DND-41 (cell line): ENCODE results near the gene ZFYVE28.

ENCODE experiments used
- ATAC-seq: fragments of 200-7000 bp; cut with Tn5 transposase; 3 replicates; pipeline ENCODE4 v1.9.1; 2021; ENCODE audit warnings: low read depth; ENCODE audit not compliant: insufficient read depth
- DNase-seq: peaks from one replicate; pipeline ENCODE4 v3.0.0-alpha.2; 2020
- H2AFZ ChIP-seq: 2 replicates; pipeline ENCODE4 v1.6.0; 2012; ENCODE audit warnings: low read depth, low read length
- H3K27ac ChIP-seq: 2 replicates; pipeline ENCODE4 v1.5.1; 2012; ENCODE audit warnings: low read length, inconsistent platforms
- H3K27me3 ChIP-seq: fragments of 200-600 bp; sonication (generic); 2 replicates; pipeline ENCODE4 v1.6.0; 2012; ENCODE audit warnings: low read length, mild to moderate bottlenecking, inconsistent platforms; ENCODE audit not compliant: insufficient read depth, poor library complexity
- H3K36me3 ChIP-seq: 2 replicates; pipeline ENCODE4 v1.5.1; 2012; ENCODE audit warnings: low read length, inconsistent platforms; ENCODE audit not compliant: insufficient read depth
- H3K4me1 ChIP-seq: 2 replicates; pipeline ENCODE4 v1.5.1; 2012; ENCODE audit warnings: mild to moderate bottlenecking, low read length; ENCODE audit not compliant: insufficient read depth
- H3K4me2 ChIP-seq: 2 replicates; pipeline ENCODE4 v1.6.0; 2012; ENCODE audit warnings: mild to moderate bottlenecking, moderate library complexity, low read length, inconsistent platforms; ENCODE audit not compliant: insufficient read depth
- H3K4me3 ChIP-seq, 2 experiments: fragments of 200-600 bp in 1 of 2; shearing (Covaris generic) in 1 of 2; 2 replicates each; pipeline ENCODE4 v1.5.1; 2012 to 2016; ENCODE audit warnings: inconsistent platforms in 2 of 2, low read length in 2 of 2, mild to moderate bottlenecking in 2 of 2, low read depth in 1 of 2, moderate library complexity in 1 of 2
- H3K79me2 ChIP-seq: 2 replicates; pipeline ENCODE4 v1.6.0; 2012; ENCODE audit warnings: low read length, inconsistent platforms; ENCODE audit not compliant: insufficient read depth
- H3K9ac ChIP-seq: 2 replicates; pipeline ENCODE4 v1.6.0; 2012; ENCODE audit warnings: low read depth, mild to moderate bottlenecking, inconsistent platforms, low read length, moderate library complexity
- H3K9me3 ChIP-seq: 2 replicates; pipeline ENCODE4 v1.5.1; 2012; ENCODE audit warnings: low read length, moderate library complexity, mild to moderate bottlenecking, inconsistent platforms; ENCODE audit not compliant: insufficient read depth, severe bottlenecking
- H4K20me1 ChIP-seq: 2 replicates; pipeline ENCODE4 v1.6.0; 2012; ENCODE audit warnings: low read length; ENCODE audit not compliant: insufficient read depth
- EZH2 ChIP-seq: IDR thresholded peaks from 3 replicates; pipeline ENCODE4 v1.6.1; 2012; ENCODE audit warnings: borderline replicate concordance, low read depth, mild to moderate bottlenecking, moderate library complexity, low read length, inconsistent platforms; ENCODE audit not compliant: severe bottlenecking
- TF ChIP-seq, protein P1 (sequence below): IDR thresholded peaks from 2 replicates; pipeline ENCODE4 v1.5.1; 2012; ENCODE audit warnings: borderline replicate concordance, low read length, moderate library complexity, mild to moderate bottlenecking; ENCODE audit not compliant: poor library complexity, severe bottlenecking; ENCODE audit errors: extremely low read depth

ZFYVE28 gene

DNA sequence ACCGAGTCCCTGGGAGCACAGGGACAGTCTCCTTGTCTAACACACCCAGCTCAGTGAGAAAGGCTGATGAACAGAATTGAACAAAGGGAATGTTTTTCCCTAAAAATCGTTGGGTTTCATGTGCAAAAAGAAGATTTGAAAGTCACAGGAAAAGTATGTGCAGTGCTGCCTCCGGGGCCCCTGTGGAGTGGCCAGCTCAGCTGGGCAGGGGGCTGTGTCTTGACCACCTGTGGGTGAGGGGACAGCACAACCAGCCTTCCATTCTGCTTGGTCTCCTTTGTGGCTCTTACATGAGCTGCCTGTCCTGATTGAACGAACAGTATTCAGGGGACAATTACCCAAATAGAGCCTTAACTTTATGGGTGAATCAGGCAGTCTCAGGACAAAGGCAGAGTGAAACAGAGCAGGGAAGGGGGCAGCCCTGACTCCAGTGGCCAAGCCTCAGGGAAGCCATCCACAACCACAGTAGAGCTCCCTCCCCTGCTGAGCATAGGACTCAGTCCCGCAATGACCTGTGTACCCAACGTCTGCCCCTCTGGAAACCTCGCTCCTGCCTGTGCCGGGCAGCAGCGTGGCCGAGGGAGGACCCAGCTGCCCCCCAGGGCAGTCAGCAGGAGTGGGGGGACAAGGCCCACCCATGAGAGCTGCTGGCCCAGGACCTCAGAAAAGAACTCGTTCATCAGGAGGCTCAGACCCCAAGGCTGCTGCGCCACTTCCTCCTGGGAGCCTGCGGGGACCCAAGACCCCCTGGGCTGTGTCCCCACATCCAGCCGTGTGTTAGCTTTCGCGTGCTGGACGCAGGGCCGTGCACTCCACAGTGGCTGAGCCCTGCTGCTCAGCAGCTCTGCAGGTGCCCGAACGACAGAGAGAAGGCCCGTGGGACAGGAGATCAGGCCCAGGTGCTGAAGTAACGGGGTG is 96.9 kb downstream of the ZFYVE28 start:
- Histone ChIP-seq H4K20me1 (no peaks in the 10 kb centered on the region), H3K79me2 (no peaks in the 10 kb centered on the region), H3K9ac (no peak overlapping the region), H3K4me1 (no peaks in the 10 kb centered on the region), H3K27me3 (no peaks in the 10 kb centered on the region), H3K36me3 (no peaks in the 10 kb centered on the region), H2AFZ (no peak overlapping the region), H3K27ac (no peak overlapping the region), H3K4me3 (no peak overlapping the region), H3K4me2 (no peak overlapping the region), H3K9me3 (no peaks in the 10 kb centered on the region)
- DNase-seq (no peak), ATAC-seq (no peak)
- TF ChIP-seq, protein P1, sequence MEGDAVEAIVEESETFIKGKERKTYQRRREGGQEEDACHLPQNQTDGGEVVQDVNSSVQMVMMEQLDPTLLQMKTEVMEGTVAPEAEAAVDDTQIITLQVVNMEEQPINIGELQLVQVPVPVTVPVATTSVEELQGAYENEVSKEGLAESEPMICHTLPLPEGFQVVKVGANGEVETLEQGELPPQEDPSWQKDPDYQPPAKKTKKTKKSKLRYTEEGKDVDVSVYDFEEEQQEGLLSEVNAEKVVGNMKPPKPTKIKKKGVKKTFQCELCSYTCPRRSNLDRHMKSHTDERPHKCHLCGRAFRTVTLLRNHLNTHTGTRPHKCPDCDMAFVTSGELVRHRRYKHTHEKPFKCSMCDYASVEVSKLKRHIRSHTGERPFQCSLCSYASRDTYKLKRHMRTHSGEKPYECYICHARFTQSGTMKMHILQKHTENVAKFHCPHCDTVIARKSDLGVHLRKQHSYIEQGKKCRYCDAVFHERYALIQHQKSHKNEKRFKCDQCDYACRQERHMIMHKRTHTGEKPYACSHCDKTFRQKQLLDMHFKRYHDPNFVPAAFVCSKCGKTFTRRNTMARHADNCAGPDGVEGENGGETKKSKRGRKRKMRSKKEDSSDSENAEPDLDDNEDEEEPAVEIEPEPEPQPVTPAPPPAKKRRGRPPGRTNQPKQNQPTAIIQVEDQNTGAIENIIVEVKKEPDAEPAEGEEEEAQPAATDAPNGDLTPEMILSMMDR, result no peak
- no peak for TF ChIP-seq EZH2

DNA sequence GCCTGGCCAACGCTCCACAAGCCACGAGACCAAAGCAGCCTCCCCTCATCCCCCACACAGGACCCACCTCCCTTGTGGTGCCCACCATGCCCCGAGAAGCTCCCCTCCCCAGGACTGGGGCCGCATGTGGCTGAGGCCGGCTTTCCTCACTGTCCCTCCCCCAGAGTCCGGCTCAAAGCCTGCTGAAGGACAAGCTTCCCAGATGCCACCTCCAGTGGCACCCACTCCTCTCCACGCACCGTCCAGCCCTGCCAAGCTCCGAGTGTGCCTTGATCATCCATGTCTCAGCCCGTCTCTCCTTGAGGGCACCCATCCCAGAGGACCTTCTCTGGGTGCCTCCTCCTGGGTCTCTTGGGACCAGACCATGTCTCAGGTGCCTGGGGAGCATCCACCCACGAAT is 97.7 kb downstream of the ZFYVE28 start:
- Histone ChIP-seq H3K9me3 (no peaks in the 10 kb centered on the region), H3K79me2 (no peaks in the 10 kb centered on the region), H4K20me1 (no peaks in the 10 kb centered on the region), H3K4me2 (no peak overlapping the region), H3K4me1 (no peaks in the 10 kb centered on the region), H2AFZ (no peak overlapping the region), H3K9ac (no peak overlapping the region), H3K27me3 (no peaks in the 10 kb centered on the region), H3K36me3 (no peaks in the 10 kb centered on the region), H3K4me3 (no peak overlapping the region), H3K27ac (no peak overlapping the region)
- DNase-seq, result no peak
- no peak for ATAC-seq
- TF ChIP-seq, protein P1, result no peak
- no peak for TF ChIP-seq EZH2

- no peak overlapping the region for H3K27ac ChIP-seq
- H3K27me3 ChIP-seq, result no peaks in the 10 kb centered on the region
- H3K9me3 ChIP-seq, result no peaks in the 10 kb centered on the region
- H2AFZ ChIP-seq, result no peak overlapping the region
- H3K4me2 ChIP-seq, result no peak overlapping the region
- H3K4me1 ChIP-seq, result no peaks in the 10 kb centered on the region
- ATAC-seq (no peak), DNase-seq (no peak)
- TF ChIP-seq EZH2, result no peak
- TF ChIP-seq, protein P1, result no peak
- no peak overlapping the region for H3K9ac ChIP-seq
- no peaks in the 10 kb centered on the region for H3K36me3 ChIP-seq
- H3K4me3 ChIP-seq, result no peak overlapping the region
- no peaks in the 10 kb centered on the region for H4K20me1 ChIP-seq
- no peaks in the 10 kb centered on the region for H3K79me2 ChIP-seq
Measured at GRCh38 chr4:2320152-2320551, 98.3 kb downstream of the ZFYVE28 start.
